HG02623 (cell line): ENCODE measurements around the gene SLC39A9.
A peak's percentile ranks its signal among the peaks of the same experiment; 100 is the strongest.

Experiments used
- ATAC-seq: cut with Tn5 transposase; IDR thresholded peaks from one replicate; pipeline ENCODE4 v1.9.1; 2021; ENCODE audit warnings: moderate library complexity; ENCODE audit not compliant: unreplicated experiment

Gene SLC39A9

GRCh38 chr14:69398053-69398817, at the start of gene SLC39A9, which contains the start of gene ERH:
TSS of gene SLC39A9 (plus strand) at chr14:69398692. CDS start at chr14:69399370, 678 bp downstream.
TSS of gene ERH (minus strand) at chr14:69398299. CDS start at chr14:69398233, 66 bp downstream.
- ATAC-seq, result peak; percentile 89

- ATAC-seq, result no peak
Observed at GRCh38 chr14:69349091-69349777, 49.3 kb upstream of the SLC39A9 start.

- ATAC-seq, result no peak
Observed at GRCh38 chr14:69350892-69351291, 47.6 kb upstream of the SLC39A9 start.

- no peak for ATAC-seq
Observed at GRCh38 chr14:69351385-69351784, 47.1 kb upstream of the SLC39A9 start.

- no peak for ATAC-seq
Observed at GRCh38 chr14:69351911-69352310, 46.6 kb upstream of the SLC39A9 start.

GRCh38 chr14:69353168-69353567, 45.3 kb upstream of the SLC39A9 start:
- ATAC-seq, result no peak

- ATAC-seq, result peak; percentile 91
Observed at GRCh38 chr14:69354383-69355153, 43.9 kb upstream of the SLC39A9 start.

- no peak for ATAC-seq
Observed at GRCh38 chr14:69355154-69355597, 43.3 kb upstream of the SLC39A9 start.

GRCh38 chr14:69355607-69356281, 42.7 kb upstream of the SLC39A9 start:
- no peak for ATAC-seq

GRCh38 chr14:69356903-69357543, 41.5 kb upstream of the SLC39A9 start:
- ATAC-seq, result no peak

GRCh38 chr14:69357544-69358200, 40.8 kb upstream of the SLC39A9 start:
- no peak for ATAC-seq

- no peak for ATAC-seq
Observed at GRCh38 chr14:69358233-69358963, 40.1 kb upstream of the SLC39A9 start.

GRCh38 chr14:69358966-69359365, 39.5 kb upstream of the SLC39A9 start:
- no peak for ATAC-seq

GRCh38 chr14:69360438-69361108, 37.9 kb upstream of the SLC39A9 start:
- no peak for ATAC-seq

GRCh38 chr14:69363055-69363454, 35.4 kb upstream of the SLC39A9 start:
- no peak for ATAC-seq

- no peak for ATAC-seq
Observed at GRCh38 chr14:69363964-69364363, 34.5 kb upstream of the SLC39A9 start.

- no peak for ATAC-seq
Observed at GRCh38 chr14:69364378-69364777, 34.1 kb upstream of the SLC39A9 start.

GRCh38 chr14:69366069-69366468, 32.4 kb upstream of the SLC39A9 start:
- ATAC-seq, result no peak

- no peak for ATAC-seq
Observed at GRCh38 chr14:69366761-69367160, 31.7 kb upstream of the SLC39A9 start.
